Mesenchymal stem cell (in vitro differentiated cells and primary cell): ENCODE measurements around the gene PHF8.
A peak's percentile ranks its signal among the peaks of the same experiment; 100 is the strongest.

Experiments
- DNase-seq: peaks from one replicate; pipeline ENCODE4 v3.0.0-alpha.2; 2013
- H2AFZ ChIP-seq: one replicate; pipeline ENCODE4 v1.6.1; 2013; ENCODE audit warnings: low read depth, mild to moderate bottlenecking, control low read depth, inconsistent platforms, low read length, moderate library complexity
- H2AK5ac ChIP-seq: 2 replicates; pipeline ENCODE4 v1.6.1; 2013; ENCODE audit warnings: low read length, moderate library complexity, mild to moderate bottlenecking, inconsistent platforms; ENCODE audit not compliant: severe bottlenecking
- H2BK120ac ChIP-seq: one replicate; pipeline ENCODE4 v1.6.1; 2013; ENCODE audit warnings: low read depth, mild to moderate bottlenecking, inconsistent platforms, low read length, moderate library complexity
- H2BK12ac ChIP-seq, 2 experiments: one replicate each; pipeline ENCODE4 v1.6.1; 2013; ENCODE audit warnings: inconsistent platforms in 2 of 2, low read length in 2 of 2, mild to moderate bottlenecking in 2 of 2, moderate library complexity in 2 of 2, control low read depth in 1 of 2
- H2BK15ac ChIP-seq: one replicate; pipeline ENCODE4 v1.6.1; 2013; ENCODE audit warnings: mild to moderate bottlenecking, low read depth, inconsistent platforms; ENCODE audit not compliant: poor library complexity, severe bottlenecking
- H2BK5ac ChIP-seq: 2 replicates; pipeline ENCODE4 v1.6.1; 2013; ENCODE audit warnings: low read depth, mild to moderate bottlenecking, low read length, control low read depth, inconsistent platforms; ENCODE audit not compliant: poor library complexity, severe bottlenecking
- H3K14ac ChIP-seq, 2 experiments: one replicate each; pipeline ENCODE4 v1.6.1; 2013; ENCODE audit warnings: inconsistent platforms in 2 of 2, low read length in 2 of 2, control low read depth in 1 of 2, mild to moderate bottlenecking in 1 of 2, moderate library complexity in 1 of 2
- H3K18ac ChIP-seq, 2 experiments: one replicate each; pipeline ENCODE4 v1.6.1; 2013; ENCODE audit warnings: inconsistent platforms in 2 of 2, low read length in 2 of 2, control low read depth in 1 of 2, low read depth in 1 of 2, mild to moderate bottlenecking in 1 of 2
- H3K23ac ChIP-seq, 2 experiments: one replicate each; pipeline ENCODE4 v1.6.1; 2013; ENCODE audit warnings: inconsistent platforms in 2 of 2, low read length in 2 of 2, mild to moderate bottlenecking in 2 of 2, moderate library complexity in 2 of 2, control low read depth in 1 of 2
- H3K27ac ChIP-seq: 2 replicates; pipeline ENCODE4 v1.5.1; 2013; ENCODE audit warnings: mild to moderate bottlenecking, moderate library complexity, low read length, control low read depth, inconsistent platforms; ENCODE audit not compliant: poor library complexity, severe bottlenecking
- H3K27me3 ChIP-seq, 2 experiments: 2 replicates each; pipeline versions ENCODE4 v1.6.1 to v1.7.0; 2013; ENCODE audit warnings: low read length in 2 of 2, mild to moderate bottlenecking in 2 of 2, moderate library complexity in 2 of 2, control low read depth in 1 of 2, inconsistent platforms in 1 of 2; ENCODE audit not compliant: control insufficient read depth in 1 of 2, insufficient read depth in 1 of 2
- H3K36me3 ChIP-seq, 2 experiments: 2 replicates each; pipeline versions ENCODE4 v1.6.1 to v1.7.0; 2013; ENCODE audit warnings: low read length in 2 of 2, control low read depth in 1 of 2, inconsistent platforms in 1 of 2, low read depth in 1 of 2, mild to moderate bottlenecking in 1 of 2; ENCODE audit not compliant: insufficient read depth in 2 of 2, control insufficient read depth in 1 of 2
- H3K4ac ChIP-seq, 2 experiments: one replicate each; pipeline ENCODE4 v1.6.1; 2013; ENCODE audit warnings: inconsistent platforms in 2 of 2, low read length in 2 of 2, mild to moderate bottlenecking in 2 of 2, moderate library complexity in 2 of 2, control low read depth in 1 of 2, low read depth in 1 of 2
- H3K4me1 ChIP-seq: 2 replicates; pipeline ENCODE4 v1.6.1; 2013; ENCODE audit warnings: low read depth, low read length, control low read depth; ENCODE audit not compliant: control insufficient read depth, insufficient read depth
- H3K4me2 ChIP-seq: 2 replicates; pipeline ENCODE4 v1.6.1; 2013; ENCODE audit warnings: low read length, mild to moderate bottlenecking, inconsistent platforms; ENCODE audit not compliant: poor library complexity, severe bottlenecking
- H3K4me3 ChIP-seq, 2 experiments: 2 replicates each; pipeline versions ENCODE4 v1.5.1 to v1.7.0; 2013; ENCODE audit warnings: low read length in 2 of 2, mild to moderate bottlenecking in 2 of 2, control low read depth in 1 of 2, low read depth in 1 of 2; ENCODE audit not compliant: insufficient read depth in 1 of 2
- H3K79me1 ChIP-seq: replicated peaks from 2 replicates; pipeline ENCODE4 v1.6.1; 2013; ENCODE audit warnings: mild to moderate bottlenecking, control low read depth, low read length, inconsistent platforms; ENCODE audit not compliant: poor library complexity, severe bottlenecking
- H3K9ac ChIP-seq: 2 replicates; pipeline ENCODE4 v1.7.0; 2013; ENCODE audit warnings: mild to moderate bottlenecking, low read length, moderate library complexity
- H3K9me3 ChIP-seq: 2 replicates; pipeline ENCODE4 v1.7.0; 2013; ENCODE audit warnings: mild to moderate bottlenecking, low read length; ENCODE audit not compliant: control insufficient read depth
- H4K8ac ChIP-seq: one replicate; pipeline ENCODE4 v1.6.1; 2013; ENCODE audit warnings: inconsistent platforms, mild to moderate bottlenecking, low read length, moderate library complexity
- H4K91ac ChIP-seq: one replicate; pipeline ENCODE4 v1.6.1; 2013; ENCODE audit warnings: mild to moderate bottlenecking, low read length, inconsistent platforms
- WGBS: methylation state at CpG from one replicate; pipeline ENCODE4 v1.1.7; 2013; ENCODE audit warnings: mixed read lengths; 5-methylcytosine and 5-hydroxymethylcytosine counted together

Gene PHF8

GRCh38 chrX:53940180-53940579, 104.1 kb downstream of the PHF8 start:
- Histone ChIP-seq H2BK5ac (no peak overlapping the region), H2BK12ac (no peak overlapping the region), H3K27me3 (peaks cover 0 to 11% of the 10 kb centered on the region in 2 experiments), H2BK15ac (no peak overlapping the region), H3K9ac (no peak overlapping the region), H3K27ac (no peak overlapping the region), H3K36me3 (peaks cover 36 to 61% of the 10 kb centered on the region in 2 experiments), H3K23ac (no peak overlapping the region), H2AFZ (no peak overlapping the region), H2BK120ac (no peak overlapping the region), H3K18ac (no peak overlapping the region), H2AK5ac (no peak overlapping the region), H3K14ac (no peak overlapping the region), H3K4ac (no peak overlapping the region), H3K4me3 (no peak overlapping the region), H4K8ac (no peak overlapping the region), H3K4me1 (no peaks in the 10 kb centered on the region), H3K9me3 (no peaks in the 10 kb centered on the region), H3K79me1 (no peaks in the 10 kb centered on the region), H3K4me2 (no peak overlapping the region), H4K91ac (no peak overlapping the region)
- no peak for DNase-seq
- WGBS: 96% methylated on average over 4 of the region's 8 CpGs

GRCh38 chrX:53939127-53939526, 105.1 kb downstream of the PHF8 start:
- H2BK5ac ChIP-seq: no peak overlapping the region
- no peak overlapping the region for H2AK5ac ChIP-seq
- no peak overlapping the region for H3K23ac ChIP-seq
- no peak overlapping the region for H3K9ac ChIP-seq
- H3K4ac ChIP-seq: no peak overlapping the region
- no peaks in the 10 kb centered on the region for H3K4me1 ChIP-seq
- no peak overlapping the region for H2BK15ac ChIP-seq
- WGBS: 78% methylated on average over 3 of the region's 3 CpGs
- H3K79me1 ChIP-seq: no peaks in the 10 kb centered on the region
- H3K4me3 ChIP-seq: no peak overlapping the region
- no peaks in the 10 kb centered on the region for H3K9me3 ChIP-seq
- H2AFZ ChIP-seq: no peak overlapping the region
- no peak overlapping the region for H3K18ac ChIP-seq
- H2BK12ac ChIP-seq: no peak overlapping the region
- no peak for DNase-seq
- H3K27ac ChIP-seq: no peak overlapping the region
- H3K36me3 ChIP-seq: peaks cover 32 to 61% of the 10 kb centered on the region in 2 experiments
- H4K91ac ChIP-seq: no peak overlapping the region
- peaks cover 0 to 14% of the 10 kb centered on the region in 2 experiments for H3K27me3 ChIP-seq
- no peak overlapping the region for H4K8ac ChIP-seq
- H3K14ac ChIP-seq: no peak overlapping the region
- no peak overlapping the region for H3K4me2 ChIP-seq
- no peak overlapping the region for H2BK120ac ChIP-seq

- DNase-seq: peak; percentile 74
- no peak overlapping the region for H2BK120ac ChIP-seq
These were observed 113.5 kb downstream of the PHF8 start for GRCh38 chrX:53930515-53931380.

GRCh38 chrX:53926030-53926429, 118.2 kb downstream of the PHF8 start:
- H3K23ac ChIP-seq: no peak overlapping the region
- no peak overlapping the region for H2BK5ac ChIP-seq
- H3K36me3 ChIP-seq: no peaks in the 10 kb centered on the region
- H2AFZ ChIP-seq: no peak overlapping the region
- no peak overlapping the region for H3K27ac ChIP-seq
- no peaks in the 10 kb centered on the region for H3K79me1 ChIP-seq
- H3K9ac ChIP-seq: no peak overlapping the region
- no peak overlapping the region for H3K4me2 ChIP-seq
- H4K91ac ChIP-seq: no peak overlapping the region
- H4K8ac ChIP-seq: no peak overlapping the region
- peaks cover 0 to under 1% of the 10 kb centered on the region in 2 experiments for H3K27me3 ChIP-seq
- H3K18ac ChIP-seq: no peak overlapping the region
- H3K4me3 ChIP-seq: no peak overlapping the region
- no peak overlapping the region for H2AK5ac ChIP-seq
- H2BK120ac ChIP-seq: no peak overlapping the region
- 89% methylated on average over 1 of the region's 5 CpGs for WGBS
- no peak overlapping the region for H3K14ac ChIP-seq
- DNase-seq: no peak
- no peak overlapping the region for H2BK15ac ChIP-seq
- H2BK12ac ChIP-seq: no peak overlapping the region
- no peak overlapping the region for H3K4ac ChIP-seq
- H3K9me3 ChIP-seq: no peaks in the 10 kb centered on the region
- H3K4me1 ChIP-seq: no peaks in the 10 kb centered on the region

More at GRCh38 chrX:53930515-53931380, 113.5 kb downstream of the PHF8 start:
- no peak overlapping the region for H3K4me3 ChIP-seq
- H2AFZ ChIP-seq: no peak overlapping the region
- no peak overlapping the region for H3K4ac ChIP-seq
- H3K14ac ChIP-seq: no peak overlapping the region
- no peak overlapping the region for H2AK5ac ChIP-seq
- no peak overlapping the region for H3K23ac ChIP-seq
- H3K4me2 ChIP-seq: no peak overlapping the region
- H3K18ac ChIP-seq: no peak overlapping the region
- no peaks in the 10 kb centered on the region for H3K79me1 ChIP-seq
- H3K9ac ChIP-seq: peak overlapping the region; percentile 44
- H4K8ac ChIP-seq: no peak overlapping the region
- H3K27ac ChIP-seq: no peak overlapping the region
- no peaks in the 10 kb centered on the region for H3K36me3 ChIP-seq
- no peaks in the 10 kb centered on the region for H3K9me3 ChIP-seq
- no peak overlapping the region for H2BK15ac ChIP-seq
- peaks cover 0 to 3% of the 10 kb centered on the region in 2 experiments for H3K27me3 ChIP-seq
- H3K4me1 ChIP-seq: no peaks in the 10 kb centered on the region
- 87% methylated on average over 4 of the region's 5 CpGs for WGBS
- no peak overlapping the region for H4K91ac ChIP-seq
- H2BK12ac ChIP-seq: no peak overlapping the region
- no peak overlapping the region for H2BK5ac ChIP-seq
